GM19452 (cell line): ENCODE measurements around the gene SMIM15.

Experiments
- ATAC-seq: cut with Tn5 transposase; IDR thresholded peaks from one replicate; pipeline ENCODE4 v1.9.1; 2021; ENCODE audit not compliant: unreplicated experiment

The SMIM15 gene

DNA sequence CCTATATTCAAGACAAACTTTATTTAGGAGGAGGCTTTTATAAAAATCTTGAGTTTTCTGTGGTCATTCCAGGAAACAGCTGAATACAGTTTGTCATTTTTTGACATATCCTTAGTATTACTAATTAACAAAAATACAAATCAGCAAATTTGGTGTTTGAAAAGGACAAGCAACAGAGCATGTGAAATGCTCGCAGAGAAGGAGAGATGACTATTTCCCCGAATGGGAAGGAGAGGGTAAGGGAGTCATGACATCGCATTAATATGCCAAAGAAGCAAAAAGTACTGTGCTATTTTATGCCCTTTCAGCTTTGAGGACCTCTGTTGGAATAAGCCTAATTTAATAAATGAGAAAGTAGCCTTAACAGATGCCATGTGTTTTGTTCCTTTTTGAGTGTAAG, 1.8 kb downstream of the SMIM15 start:
- ATAC-seq = no peak

DNA sequence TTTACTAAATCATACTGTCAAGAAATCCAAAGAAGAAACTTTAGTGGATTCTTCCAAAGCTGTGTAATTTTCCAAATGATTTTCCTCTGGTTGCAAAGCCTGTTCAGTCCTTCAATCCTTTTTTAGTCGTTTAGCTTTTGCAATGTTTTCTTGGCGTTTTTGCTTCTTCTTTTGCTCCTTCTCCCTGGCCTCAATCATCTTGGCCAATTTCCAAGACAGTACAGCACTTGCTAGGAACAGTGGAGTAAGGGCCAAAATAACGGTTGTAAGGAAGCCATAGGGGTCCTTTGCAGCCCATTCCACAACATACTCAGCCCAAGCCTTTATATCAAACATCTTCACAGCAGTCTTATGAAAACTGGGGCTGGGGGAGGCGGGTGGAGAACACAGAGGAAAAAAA, 2.4 kb downstream of the SMIM15 start:
- ATAC-seq = no peak

DNA sequence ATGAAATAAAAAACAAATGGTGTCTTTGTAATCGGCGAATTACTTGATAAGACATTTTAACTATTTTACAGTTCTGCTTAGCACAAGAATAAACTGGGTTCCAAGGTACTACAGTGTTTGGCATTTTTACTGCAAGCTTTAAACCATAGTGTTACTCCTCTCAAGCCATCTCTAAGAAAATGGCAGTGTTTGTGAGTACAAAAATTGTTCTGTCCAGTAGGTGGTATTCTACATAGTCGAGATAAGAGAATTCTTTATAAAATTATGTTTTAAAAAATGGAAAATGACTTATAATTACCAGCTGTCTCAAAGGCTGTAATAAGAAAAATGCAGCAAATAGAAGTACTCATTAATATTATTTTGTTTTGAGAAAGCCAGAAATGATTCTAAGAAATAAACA, 3.2 kb downstream of the SMIM15 start:
- ATAC-seq = no peak

DNA sequence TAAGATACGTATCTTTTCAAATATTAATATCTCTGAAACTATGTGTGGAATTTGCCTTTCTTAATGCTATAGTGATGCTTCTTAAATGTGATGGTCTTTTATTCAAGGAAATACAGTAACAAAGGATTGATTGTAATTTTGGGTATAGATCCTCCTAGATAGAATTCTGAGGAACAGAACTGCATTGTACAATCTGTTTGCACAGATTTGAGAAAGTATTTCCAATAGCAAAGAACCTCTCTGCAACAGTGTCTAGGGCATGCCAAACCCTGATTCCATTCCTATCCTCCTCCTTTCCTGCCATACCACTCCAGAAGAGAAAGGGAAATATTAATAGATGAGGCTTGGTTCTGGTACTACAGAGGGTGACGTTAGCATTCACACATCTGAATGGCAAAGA, 10.4 kb downstream of the SMIM15 start:
- no peak for ATAC-seq

DNA sequence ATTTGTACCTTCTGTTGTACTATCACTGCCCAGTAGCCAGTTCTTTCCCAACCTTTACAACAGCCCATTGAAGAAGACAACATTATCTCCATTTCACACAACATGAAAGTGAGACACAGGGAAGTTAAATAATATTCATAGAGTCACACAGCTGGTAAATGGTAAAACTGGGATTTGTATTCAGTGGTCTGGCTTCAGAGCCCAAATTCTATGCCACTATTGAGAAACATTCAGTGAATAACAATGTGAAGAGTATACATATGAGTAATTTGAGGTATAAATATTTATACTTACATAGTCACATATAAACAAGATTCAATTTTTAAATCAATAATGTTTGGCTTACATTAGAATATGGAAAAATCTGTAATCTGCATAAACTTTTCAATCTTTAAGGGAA, 13.8 kb downstream of the SMIM15 start:
- no peak for ATAC-seq

DNA sequence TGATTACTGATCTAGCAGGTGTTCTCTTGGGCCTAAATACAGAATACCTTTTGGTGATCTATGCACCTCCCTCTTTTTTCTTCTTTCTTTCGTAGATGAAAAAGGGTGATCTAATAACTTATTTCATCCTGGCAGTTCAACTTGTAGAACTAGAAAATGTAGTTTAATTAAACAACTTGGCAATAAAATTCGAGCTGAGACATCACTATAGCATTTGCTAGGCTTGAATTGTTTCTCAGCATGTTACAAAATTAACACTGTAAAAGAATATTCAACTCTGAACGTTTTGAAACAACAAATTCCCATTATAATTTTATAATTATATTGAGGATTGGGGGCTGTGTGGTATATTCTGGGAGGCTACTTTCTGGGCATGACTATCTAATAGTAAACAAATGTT, 19.5 kb downstream of the SMIM15 start:
- no peak for ATAC-seq

DNA sequence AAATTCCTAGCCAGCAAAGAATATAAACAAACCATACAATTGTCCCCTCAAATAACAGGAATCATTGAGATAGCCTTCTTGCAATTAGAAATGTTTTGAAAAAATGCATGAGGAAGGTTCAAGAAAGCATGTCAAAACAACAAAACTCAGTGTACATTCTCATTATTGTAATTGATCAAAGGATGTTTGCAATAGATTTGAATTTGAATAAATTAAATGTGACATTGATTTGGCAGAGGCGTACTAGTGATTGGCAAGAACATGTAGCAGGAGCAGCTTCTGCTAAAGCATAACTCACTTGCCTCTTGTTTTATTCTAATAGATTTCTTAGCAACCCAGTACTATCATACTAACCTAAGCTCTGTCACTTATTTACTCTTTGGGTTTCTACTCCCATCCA, 19.9 kb downstream of the SMIM15 start:
- ATAC-seq = no peak

DNA sequence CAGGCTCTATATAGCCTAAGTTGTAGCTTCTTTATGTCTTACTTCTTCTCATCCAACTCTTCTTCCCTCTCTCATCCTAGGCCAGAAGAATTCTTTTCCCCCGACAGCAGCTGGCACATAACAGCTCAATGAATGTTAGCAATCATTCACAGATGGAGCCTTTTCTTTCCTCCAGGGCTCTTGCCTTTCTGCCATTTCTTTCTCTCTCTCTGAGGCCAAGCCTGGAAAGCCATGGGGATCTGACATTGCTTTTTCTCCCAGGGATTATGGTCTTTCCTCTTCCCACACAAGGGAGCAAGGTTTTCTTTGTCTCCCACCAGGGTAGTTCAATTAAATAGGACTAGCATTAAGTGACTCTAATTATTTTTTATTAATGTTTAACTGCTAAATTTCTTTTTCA, 20.5 kb downstream of the SMIM15 start:
- ATAC-seq = no peak

DNA sequence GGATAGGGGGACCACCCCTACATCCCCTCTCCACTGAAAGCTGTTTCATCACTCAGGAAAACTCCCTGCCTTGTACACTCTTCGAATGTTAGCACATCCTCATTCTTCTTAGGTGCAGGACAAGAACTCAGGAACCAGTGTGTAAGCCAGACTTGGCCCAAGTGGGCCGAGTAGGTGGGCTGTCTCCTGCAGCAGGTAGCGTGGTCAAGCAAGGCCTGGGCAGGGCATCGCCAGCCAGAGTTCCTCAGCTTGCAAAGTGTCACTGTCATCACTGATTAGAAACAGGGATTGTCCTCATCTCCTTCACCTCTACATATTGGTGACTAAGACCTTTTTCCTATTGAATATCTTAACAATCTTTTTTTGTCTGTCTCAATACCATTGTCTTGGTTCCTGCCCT, 22.3 kb downstream of the SMIM15 start:
- ATAC-seq = no peak

DNA sequence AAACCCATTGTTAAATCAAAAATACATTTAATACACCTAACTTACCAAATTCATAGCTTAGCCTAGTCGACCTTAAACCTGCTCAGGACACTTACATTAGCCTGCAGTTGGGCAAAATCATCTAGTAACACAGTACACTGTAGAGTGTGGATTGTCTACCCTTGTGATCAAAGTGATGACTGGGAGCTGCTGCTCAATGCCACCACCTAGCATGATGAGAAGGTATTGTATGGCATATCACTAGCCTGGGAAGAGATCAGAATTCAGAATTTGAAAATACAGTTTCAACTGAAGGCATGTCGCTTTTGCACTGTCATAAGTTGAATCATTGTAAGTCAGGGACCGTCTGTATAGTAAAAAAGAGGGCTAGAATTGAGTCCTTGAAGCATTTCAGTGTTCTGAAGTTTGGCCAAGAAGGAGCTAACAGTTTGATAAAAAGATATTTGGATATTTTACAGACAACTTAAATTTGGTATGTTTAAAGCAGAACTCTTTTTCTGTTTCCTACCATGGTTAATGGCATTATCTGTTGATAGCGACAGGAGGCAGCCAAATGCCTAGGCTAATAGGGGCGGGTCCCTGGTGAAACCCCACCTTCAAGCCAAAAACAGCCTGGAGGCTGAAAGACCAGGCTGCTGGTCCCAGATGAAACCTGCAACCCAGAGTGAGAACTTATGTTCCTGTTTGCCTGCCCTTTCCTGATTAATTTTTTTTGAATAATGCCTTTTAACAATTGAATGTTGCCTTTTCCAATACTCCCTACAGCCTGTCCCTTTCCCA, 23.0 kb downstream of the SMIM15 start:
- ATAC-seq = no peak

DNA sequence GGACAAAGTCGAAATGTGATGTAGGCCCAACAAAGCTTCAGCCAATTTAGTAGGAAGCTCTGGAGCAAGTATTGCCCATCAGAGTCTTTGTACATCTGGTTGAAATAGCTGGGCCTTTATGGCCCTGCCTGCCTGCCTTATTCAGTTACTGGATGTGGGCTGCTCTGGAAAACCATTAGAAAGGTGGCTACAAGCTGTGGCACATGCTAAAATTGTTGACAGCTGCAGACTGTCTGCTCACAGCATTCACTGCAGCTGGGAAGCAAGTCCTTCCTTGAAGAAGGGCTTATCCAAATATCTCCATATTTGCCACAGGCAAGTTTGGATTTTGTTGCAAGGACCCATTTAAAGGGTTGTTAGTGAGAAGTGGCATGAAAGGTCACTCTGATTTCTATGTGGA, 24.4 kb downstream of the SMIM15 start:
- ATAC-seq = no peak

DNA sequence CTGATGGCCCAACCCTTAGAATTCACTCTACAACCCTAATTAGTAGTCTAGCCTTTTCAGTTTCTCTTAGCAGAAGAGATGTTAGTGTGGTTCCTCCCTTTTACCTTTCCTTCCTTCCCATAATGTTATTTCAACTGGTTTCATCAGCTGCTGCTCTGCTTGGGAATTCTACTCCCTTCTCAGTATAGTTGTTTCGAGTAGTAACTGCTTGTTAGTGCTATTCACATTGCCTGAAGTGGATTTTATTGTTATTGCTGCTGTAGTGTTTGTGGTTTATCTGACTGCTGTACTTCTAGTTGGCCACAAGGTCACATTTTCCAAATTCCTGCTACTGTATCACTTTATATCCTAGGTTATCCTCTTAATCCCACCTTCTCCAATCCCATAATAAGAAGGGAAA, 29.7 kb downstream of the SMIM15 start:
- no peak for ATAC-seq

DNA sequence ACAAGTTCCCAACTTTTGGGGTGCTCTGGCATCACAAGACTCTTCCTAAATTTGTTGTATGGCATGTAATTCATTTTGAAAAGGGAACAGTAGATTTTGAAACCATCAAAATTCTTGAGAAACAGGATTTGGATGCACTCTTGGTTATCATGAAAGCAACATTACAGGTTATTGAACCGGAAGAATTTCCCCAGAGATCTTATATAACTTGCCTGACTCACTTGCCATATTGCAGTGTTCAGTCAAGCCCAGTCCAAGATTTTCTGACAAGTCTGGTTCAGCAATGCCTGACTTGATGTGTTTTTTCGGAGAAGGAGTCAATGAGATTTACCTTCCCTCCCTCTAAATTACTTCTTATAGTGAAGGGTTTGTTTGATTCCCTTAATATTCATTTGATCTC, 32.0 kb downstream of the SMIM15 start:
- ATAC-seq = no peak

DNA sequence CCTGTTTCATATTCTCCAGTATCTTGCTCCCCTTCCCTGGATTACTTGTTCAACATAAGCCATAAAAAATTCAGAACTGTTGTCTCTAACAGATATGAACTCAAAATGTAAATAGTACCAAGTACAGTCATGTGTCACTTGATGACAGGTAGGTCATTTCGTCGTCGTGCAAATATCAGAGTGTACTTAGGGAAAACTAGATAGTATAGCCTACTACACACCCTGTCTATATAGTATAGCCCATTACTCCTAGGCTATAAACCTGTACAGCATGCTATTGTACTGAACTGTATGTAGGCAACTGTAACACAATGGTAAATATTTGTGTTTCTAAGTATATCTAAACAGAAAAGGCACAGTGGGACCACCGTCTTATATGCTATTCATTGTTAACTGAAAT, 39.1 kb downstream of the SMIM15 start:
- no peak for ATAC-seq

DNA sequence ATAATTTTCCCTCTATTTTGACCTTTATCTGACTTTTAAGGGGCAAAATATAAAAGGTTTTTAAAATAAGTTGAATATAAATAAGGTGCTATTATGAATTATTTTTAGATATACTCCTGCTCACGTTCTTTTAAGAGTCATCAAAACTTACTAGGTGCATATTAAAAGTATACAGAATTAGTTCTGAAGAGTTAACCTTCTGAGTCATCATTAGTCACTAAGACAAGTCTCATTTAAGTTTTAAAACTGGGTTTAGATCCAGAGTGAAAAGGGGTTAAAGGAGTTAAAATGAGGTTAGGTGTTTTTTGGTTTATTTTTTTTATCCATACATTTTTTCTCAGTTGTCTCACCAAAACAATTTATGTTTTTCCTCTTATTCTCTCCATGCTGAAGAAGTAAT, 41.7 kb downstream of the SMIM15 start:
- no peak for ATAC-seq

DNA sequence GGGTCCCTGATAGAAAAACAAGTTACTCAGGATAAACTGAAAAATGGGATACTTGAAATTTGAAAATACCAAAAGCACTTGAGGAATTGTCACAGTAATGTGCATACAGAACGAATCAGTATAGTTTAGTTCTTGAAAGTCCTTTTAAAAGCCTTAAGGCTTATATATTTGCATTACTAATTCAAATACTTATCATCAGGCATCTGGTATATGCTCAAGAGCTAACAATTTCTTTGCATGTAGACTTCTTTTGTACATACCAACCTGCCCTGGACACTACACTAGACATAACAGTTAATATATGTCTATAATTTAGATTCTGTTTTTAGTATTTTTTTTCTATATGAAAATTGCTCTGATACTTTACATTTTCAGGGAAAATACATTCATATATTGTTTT, 43.2 kb downstream of the SMIM15 start:
- ATAC-seq = no peak

DNA sequence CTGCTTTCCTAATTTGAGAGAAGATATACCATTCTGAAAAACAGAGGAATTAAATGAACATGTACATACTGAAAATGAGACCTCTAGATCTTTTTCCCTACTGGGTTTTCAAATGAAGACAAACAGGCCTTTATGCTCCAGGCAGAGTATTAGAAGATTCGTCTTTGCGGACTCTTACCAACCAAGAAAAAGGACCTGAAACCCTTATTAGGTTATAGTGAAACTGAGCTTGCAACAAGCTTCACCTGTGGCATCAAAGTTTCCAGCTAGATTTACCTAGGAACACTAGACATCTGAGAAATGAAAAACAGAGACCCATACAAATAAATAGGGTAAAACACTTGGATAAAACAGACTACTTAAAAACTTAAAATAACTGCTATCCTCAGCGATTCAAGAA, 46.3 kb downstream of the SMIM15 start:
- ATAC-seq = no peak

DNA sequence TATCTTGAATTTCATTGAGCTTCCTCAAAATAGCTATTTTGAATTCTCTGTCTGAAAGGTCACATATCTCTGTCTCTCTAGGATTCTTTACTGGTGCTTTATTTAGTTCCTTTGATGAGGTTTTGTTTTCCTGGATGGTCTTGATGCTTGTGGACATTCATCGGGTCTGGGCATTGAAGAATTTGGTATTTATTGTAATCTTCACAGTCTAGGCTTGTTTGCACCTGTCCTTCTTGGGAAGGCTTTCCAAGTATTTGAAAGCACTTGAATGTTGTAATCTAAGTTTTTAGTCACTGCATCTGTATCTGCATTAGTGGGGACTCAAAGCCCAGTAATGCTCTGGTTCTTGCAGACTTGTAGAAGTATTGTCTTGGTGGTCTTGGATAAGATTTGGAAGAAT, 47.8 kb downstream of the SMIM15 start:
- ATAC-seq = no peak
